ENCODE data around the gene CHTF18. TPM values are rescaled to one million over a fixed set of nuclear protein-coding genes. Genes with fewer than 3 reads are reported as not detected.

CHTF18 gene
- total and polyA plus RNA-seq, 2 experiments from 2014 or later: 9.7 to 18.1 TPM

DNA sequence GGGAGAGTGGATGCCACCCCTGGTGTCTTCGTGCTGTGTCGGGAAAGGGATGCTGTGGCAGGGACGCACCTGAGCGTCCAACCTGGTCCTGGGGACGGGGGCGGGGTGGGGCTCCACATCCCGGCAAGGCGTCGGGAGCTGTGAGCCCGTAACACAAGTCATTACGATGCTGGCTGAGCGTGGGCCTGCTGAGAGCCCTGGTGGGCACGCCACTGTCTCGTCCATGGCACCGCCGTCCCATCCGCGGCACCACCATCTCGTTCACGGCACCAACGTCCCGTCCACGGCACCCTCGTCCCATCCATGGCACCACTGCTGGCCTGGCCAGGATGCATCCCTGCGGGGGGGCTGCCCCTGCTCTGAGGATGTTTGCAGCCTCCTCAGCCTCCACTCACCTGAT is 36.2 kb downstream of the CHTF18 start:
- no peak overlapping the region for H3K4me2 ChIP-seq
- peak overlapping the region; percentile 67 for H3K27ac ChIP-seq
- no peaks in the 10 kb centered on the region for H3K27me3 ChIP-seq
- DNase-seq (ENCODE audit: low spot score): no peak
- H4K20me1 ChIP-seq (ENCODE audit: insufficient read depth, poor library complexity, severe bottlenecking): no peaks in the 10 kb centered on the region
- peaks cover 7% of the 10 kb centered on the region for H3K4me1 ChIP-seq (ENCODE audit: insufficient read depth)
- 90% methylated on average over 25 of the region's 25 CpGs for WGBS (ENCODE audit: low lambda C conversion rate, missing lambda C conversion rate)
- H2AFZ ChIP-seq: no peak overlapping the region
- TF ChIP-seq, protein P1, sequence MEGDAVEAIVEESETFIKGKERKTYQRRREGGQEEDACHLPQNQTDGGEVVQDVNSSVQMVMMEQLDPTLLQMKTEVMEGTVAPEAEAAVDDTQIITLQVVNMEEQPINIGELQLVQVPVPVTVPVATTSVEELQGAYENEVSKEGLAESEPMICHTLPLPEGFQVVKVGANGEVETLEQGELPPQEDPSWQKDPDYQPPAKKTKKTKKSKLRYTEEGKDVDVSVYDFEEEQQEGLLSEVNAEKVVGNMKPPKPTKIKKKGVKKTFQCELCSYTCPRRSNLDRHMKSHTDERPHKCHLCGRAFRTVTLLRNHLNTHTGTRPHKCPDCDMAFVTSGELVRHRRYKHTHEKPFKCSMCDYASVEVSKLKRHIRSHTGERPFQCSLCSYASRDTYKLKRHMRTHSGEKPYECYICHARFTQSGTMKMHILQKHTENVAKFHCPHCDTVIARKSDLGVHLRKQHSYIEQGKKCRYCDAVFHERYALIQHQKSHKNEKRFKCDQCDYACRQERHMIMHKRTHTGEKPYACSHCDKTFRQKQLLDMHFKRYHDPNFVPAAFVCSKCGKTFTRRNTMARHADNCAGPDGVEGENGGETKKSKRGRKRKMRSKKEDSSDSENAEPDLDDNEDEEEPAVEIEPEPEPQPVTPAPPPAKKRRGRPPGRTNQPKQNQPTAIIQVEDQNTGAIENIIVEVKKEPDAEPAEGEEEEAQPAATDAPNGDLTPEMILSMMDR (IDR thresholded peaks at IDR 0.05; ENCODE audit: poor library complexity): no peak
- TF ChIP-seq EZH2 (IDR thresholded peaks at IDR 0.05; ENCODE audit: borderline replicate concordance) (no peak), EZH2phosphoT487 (IDR thresholded peaks at IDR 0.05; ENCODE audit: low read depth, severe bottlenecking, unreplicated experiment) (no peak)
- H3K9me3 ChIP-seq (ENCODE audit: low read depth): no peaks in the 10 kb centered on the region
- no peak overlapping the region for H3K4me3 ChIP-seq
- no peaks in the 10 kb centered on the region for H3K9me2 ChIP-seq (replicated peaks; ENCODE audit: insufficient read depth)
- no peaks in the 10 kb centered on the region for H3K79me2 ChIP-seq
- H3K36me3 ChIP-seq (replicated peaks; ENCODE audit: insufficient read depth, low read depth): no peaks in the 10 kb centered on the region

DNA sequence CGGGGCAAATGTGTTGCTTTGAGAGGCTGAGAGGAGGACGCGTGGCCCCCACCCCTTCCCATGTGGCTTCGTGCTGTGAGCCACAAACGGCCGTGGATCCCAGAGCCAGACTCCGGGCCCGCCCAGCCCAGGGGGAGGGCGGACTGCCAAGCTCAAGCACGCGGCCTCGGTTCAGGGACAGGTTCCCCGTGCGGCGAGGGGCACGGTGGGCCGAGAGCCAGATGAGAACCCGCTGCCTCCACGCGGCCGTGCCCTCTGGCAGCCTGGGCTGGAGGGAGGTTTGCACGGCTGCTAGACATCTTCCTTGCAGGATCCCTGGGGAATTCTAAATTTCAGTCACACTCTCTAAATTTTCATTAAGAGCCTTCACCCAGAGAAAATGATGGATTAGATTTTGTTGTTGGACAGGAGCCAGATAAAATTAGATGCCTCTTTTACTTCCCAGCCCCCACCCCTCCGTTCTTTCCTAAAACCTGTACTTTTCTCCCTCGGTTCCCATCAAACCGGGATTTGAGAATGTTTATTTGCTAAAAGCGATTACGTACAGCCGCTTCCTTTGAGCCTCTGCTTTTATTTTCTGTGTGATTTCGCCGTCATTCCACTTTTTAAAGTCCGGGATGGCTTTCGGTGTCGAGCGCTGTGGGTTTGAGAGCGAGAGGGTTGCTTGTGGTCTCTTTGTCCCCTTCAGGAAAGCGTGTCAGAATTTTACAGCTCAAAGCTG is 37.1 kb downstream of the CHTF18 start:
- Histone ChIP-seq H2AFZ (no peak overlapping the region), H3K4me1 (ENCODE audit: insufficient read depth) (peaks cover 7% of the 10 kb centered on the region), H3K4me3 (no peak overlapping the region), H3K79me2 (no peaks in the 10 kb centered on the region), H4K20me1 (ENCODE audit: insufficient read depth, poor library complexity, severe bottlenecking) (no peaks in the 10 kb centered on the region), H3K27me3 (no peaks in the 10 kb centered on the region), H3K27ac (peak overlapping the region; percentile 67), H3K36me3 (replicated peaks; ENCODE audit: insufficient read depth, low read depth) (no peaks in the 10 kb centered on the region), H3K4me2 (peak overlapping the region; percentile 62), H3K9me2 (replicated peaks; ENCODE audit: insufficient read depth) (no peaks in the 10 kb centered on the region), H3K9me3 (ENCODE audit: low read depth) (no peaks in the 10 kb centered on the region)
- peak; percentile 58 for DNase-seq (ENCODE audit: low spot score)
- 50% methylated on average over 30 of the region's 36 CpGs for WGBS (ENCODE audit: low lambda C conversion rate, missing lambda C conversion rate)
- TF ChIP-seq, protein P1 (IDR thresholded peaks at IDR 0.05; ENCODE audit: poor library complexity): no peak
- TF ChIP-seq EZH2 (IDR thresholded peaks at IDR 0.05; ENCODE audit: borderline replicate concordance): no peak
- TF ChIP-seq EZH2phosphoT487 (IDR thresholded peaks at IDR 0.05; ENCODE audit: low read depth, severe bottlenecking, unreplicated experiment): no peak

DNA sequence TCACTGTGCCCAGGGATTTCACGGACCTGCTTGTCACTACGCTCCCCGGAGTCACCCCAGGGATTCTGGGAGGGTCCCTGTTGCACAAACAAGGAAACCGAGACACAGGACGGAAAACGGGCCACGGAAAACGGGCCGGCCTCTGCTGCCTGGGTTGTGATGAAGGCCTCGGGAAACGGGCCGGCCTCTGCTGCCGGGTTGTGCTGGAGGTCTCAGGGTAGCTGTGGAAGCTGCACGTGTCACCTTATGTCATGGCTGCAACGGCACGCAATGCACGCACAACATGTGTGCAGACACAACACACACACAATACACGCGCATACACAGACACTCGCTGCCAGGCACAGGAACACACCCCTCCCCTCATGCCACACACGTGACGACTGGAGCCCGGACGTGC is 39.1 kb downstream of the CHTF18 start:
- DNase-seq (ENCODE audit: low spot score): no peak
- Histone ChIP-seq H4K20me1 (ENCODE audit: insufficient read depth, poor library complexity, severe bottlenecking) (no peaks in the 10 kb centered on the region), H3K9me3 (ENCODE audit: low read depth) (no peaks in the 10 kb centered on the region), H3K36me3 (replicated peaks; ENCODE audit: insufficient read depth, low read depth) (no peaks in the 10 kb centered on the region), H2AFZ (no peak overlapping the region), H3K79me2 (no peaks in the 10 kb centered on the region), H3K9me2 (replicated peaks; ENCODE audit: insufficient read depth) (no peaks in the 10 kb centered on the region), H3K27me3 (no peaks in the 10 kb centered on the region), H3K4me3 (no peak overlapping the region), H3K4me1 (ENCODE audit: insufficient read depth) (peaks cover 7% of the 10 kb centered on the region), H3K27ac (no peak overlapping the region), H3K4me2 (no peak overlapping the region)
- WGBS (ENCODE audit: low lambda C conversion rate, missing lambda C conversion rate): 95% methylated on average over 22 of the region's 24 CpGs
- TF ChIP-seq EZH2phosphoT487 (IDR thresholded peaks at IDR 0.05; ENCODE audit: low read depth, severe bottlenecking, unreplicated experiment) (no peak), EZH2 (IDR thresholded peaks at IDR 0.05; ENCODE audit: borderline replicate concordance) (no peak)
- TF ChIP-seq, protein P1 (IDR thresholded peaks at IDR 0.05; ENCODE audit: poor library complexity): no peak
